ENCODE measurements around the gene UPF1.
"Not testable (repeated sequence)": the region's sequence is repeated elsewhere in the genome, so short reads cannot be mapped to it uniquely, and the experiment has no call there.

The UPF1 gene

DNA sequence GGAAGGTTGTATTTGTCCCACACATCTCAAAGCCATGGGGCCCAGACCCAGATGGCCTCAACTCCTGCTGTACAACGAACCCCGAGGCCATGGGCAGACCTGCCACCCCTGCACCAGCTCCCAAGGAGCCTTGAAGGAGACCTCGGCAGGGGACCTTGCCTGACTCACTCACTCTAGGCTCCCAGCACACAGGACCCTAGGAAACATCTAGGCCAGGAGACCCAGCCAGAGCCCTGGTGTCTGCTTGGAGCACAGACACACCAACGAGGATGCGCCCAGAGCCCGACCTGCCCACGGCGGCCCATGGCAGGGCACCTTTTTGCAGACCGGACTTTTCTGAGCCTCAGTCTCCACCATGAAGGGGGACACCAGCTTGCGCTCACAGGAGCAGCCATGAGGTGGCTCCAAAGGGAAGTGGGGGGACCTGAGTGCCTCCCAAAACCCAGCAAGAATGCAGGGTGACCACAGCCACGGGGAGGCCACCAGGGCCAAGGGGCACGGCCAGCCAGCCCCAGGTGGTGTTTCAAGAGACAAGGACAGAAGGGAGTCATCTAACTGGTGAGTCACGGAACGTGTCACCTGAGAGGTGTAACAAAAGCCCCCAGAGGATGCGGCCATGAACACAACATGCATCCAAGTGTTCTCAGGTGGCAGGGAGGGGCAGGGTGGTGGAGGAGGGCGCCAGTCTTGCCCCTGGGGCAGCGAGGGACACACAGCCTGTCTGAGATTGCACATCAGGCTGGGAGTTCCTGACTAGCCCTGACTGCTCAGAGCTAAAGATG lies 69.1 kb downstream of the UPF1 start:
- DNase-seq, result no peak

- DNase-seq, result no peak
These were observed 69.7 kb downstream of the UPF1 start for GRCh38 chr19:18901491-18901890.

GRCh38 chr19:18902519-18902918 lies 70.8 kb downstream of the UPF1 start:
- DNase-seq, result not testable (repeated sequence)

DNA sequence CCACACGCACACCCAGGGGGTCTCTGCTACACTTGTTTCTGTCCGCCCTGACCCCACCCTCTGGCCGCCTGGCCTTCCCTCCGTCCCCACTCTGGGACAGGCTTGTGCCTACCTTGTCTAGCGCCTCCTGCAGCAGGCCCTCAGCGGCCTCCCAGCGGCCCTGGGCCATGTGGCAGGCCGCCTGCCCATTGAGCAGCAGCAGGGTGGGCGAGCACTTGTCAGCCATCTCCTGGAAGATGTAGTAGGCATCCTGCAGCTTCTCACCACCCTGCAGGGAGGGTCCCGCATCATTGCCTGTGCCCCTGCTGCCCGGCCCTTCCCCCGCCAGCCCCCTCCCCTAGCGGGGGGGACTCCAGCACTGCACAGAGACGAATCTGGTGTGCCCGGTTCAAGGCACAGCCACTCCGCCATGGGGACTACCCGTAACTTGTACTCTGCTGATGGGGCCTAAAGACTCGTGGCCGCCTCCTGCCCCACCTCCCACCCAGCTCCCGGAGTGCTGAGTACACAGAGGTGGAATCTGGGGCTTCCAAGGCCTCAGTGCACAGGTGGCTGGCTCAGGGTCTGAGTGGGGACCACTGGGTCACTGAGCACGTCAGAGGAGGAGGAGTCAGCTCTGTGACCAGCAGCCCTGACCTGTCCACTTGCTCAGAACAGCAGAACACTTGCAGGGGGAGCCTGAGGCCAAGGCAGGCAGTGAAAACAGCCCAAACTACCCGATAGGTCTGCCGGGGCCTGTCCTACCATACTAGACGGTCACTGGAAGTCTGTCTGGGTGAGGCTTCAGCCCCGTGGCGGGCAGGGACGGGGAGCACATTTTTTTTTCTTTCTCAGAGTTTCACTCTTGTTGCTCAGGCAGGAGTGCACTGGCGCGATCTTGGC lies 71.6 kb downstream of the UPF1 start:
- no peak for DNase-seq

DNA sequence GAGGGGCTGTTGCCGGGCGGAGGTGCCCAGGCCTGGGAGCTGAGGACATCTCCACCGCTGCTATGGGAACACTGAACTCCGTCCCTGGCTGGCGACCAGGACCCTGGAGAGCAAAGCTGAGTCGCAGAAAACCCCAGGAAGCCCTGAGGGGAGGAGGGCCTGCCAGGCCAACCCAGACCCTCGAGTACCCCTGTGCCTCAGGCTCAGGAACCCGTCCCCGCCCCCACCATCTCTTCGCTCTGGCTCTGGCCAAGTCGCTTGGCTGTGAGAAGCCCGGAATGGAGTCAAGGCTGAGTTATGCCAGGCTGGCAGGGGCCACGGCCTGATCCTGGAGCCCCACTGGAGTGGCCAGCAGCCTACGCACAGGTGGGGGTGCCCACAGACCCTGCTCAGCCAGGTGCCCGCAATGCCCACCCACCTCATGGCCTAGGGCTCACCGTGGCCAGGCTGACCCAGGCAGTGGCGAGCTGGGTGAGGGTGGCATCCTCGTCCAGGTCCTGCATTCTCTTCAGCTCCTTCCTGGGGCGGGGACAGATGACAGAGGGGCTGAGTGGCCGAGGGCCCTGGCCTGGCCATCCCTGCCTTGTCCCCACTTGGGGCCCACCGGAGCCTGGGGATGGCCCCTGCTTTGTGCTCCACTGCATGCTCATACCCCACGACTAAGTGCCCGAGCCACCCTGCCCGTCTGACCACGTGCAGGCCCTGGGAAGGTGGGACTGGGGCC lies 72.7 kb downstream of the UPF1 start:
- no peak for DNase-seq

- no peak for DNase-seq
These were observed 73.3 kb downstream of the UPF1 start for GRCh38 chr19:18905058-18905456.

DNA sequence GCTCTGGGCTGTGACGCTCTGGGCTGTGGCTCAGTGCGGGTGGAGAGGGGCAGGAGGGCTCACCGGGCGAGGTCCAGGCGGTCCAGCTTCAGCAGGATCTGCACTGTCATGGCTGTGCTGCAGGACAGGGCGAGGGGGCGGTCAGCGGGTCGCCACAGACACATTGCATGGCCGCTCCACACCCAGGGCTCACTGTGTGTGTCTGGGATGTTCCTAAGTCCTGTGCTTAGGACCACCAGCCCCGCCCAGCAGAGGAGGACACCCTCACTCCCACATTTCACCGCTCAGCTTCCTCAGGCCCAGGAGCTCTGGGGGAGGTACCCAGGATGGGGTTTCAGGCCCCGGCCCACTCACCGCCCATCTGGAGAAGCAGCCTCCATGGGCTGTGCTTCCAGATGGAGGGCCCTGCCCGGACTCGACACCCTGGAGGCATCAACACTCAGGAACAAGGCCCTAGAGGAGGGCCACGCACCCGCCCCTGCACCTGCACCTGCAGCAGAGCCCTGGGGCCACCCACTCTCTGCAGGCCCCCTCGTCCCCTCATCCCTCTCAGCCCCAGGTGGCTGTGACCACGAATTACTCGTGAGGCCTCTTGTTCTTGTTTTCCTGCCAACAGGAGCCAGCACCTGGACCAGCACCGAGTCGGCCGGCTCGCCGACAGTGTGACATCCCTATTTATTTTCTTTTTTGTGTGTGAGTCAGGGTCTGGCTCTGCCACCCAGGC lies 73.9 kb downstream of the UPF1 start:
- no peak for DNase-seq

- DNase-seq, result no peak
These were observed 75.1 kb downstream of the UPF1 start for GRCh38 chr19:18906605-18907519.

GRCh38 chr19:18908917-18909619 lies 77.3 kb downstream of the UPF1 start:
- DNase-seq, result no peak

DNA sequence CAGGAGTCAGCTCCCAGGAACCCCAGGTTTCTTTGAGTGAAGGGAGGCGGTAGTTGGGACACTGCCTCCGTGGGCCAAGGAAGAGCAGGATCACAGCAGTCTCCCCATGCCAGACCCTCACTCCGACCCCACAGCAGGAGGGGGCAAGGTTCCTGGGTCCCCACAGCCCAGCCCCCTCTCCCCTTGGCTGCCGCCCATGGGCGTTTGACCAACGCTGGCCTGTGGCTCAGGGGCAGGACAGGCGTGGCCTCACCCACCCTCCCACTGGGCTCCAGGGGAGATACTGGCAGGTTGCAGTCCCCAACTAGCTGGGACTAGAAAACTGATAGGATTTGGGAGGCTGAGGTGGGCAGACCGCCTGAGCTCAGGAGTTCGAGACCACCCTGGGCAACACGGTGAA lies 78.3 kb downstream of the UPF1 start:
- no peak for DNase-seq

DNA sequence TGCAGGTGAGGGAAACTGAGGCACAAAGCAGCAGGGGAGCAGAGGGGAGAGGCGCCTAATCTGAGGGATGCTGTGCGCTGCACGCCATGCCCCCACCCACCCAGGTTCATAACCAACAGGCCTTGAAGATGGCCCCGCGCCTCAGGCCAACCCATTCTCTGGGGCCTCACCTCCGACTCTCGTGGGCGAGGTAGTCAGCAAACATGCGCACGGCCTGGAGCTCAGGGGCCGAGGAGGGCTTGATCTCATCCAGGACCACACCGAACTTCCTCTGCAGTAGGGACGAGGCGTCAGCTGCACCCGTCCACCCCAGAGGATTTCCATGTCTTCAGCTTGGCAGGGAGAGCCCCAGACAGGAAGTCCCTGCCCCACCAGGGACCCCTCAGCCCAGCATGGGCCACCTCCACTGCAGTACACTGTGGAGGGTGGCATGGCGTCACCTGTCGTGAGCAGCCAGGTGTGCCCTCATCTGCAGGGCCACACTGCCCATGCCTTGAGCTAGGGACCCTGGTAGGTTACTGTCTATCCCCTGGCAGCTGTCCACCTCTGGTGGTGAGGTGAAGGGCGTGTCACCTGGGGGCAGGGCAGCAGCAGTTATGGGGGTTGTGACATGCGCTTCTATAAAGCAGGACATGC lies 79.2 kb downstream of the UPF1 start:
- no peak for DNase-seq

DNA sequence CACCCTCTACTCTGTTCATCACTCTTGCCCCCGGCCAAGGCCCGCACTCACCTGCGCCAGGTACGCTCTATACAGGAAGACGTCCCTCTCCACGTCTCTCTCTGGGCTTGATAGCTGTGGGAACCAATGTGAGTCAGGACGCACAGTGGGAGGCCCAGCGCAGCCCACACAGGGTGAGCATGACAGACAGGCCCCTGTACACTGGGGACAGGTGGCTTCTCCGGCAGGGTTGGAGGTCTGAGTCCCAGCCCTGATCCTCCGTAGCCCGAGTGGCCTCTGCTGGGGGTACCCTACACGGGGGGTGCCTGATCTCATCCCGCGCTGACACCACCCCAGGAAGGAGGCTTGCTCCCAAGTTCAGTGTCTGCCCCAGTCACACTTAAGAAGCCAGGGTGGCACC lies 81.2 kb downstream of the UPF1 start:
- DNase-seq, result no peak

GRCh38 chr19:18913466-18913865 lies 81.7 kb downstream of the UPF1 start:
- DNase-seq, result no peak

- DNase-seq, result no peak
These were observed 83.9 kb downstream of the UPF1 start for GRCh38 chr19:18915639-18916038.

- DNase-seq, result not testable (repeated sequence)
These were observed 85.8 kb downstream of the UPF1 start for GRCh38 chr19:18917593-18917992.
